GM21515 (cell line): ENCODE data around the gene GYPE.
"Not testable (repeated sequence)": the region's sequence is repeated elsewhere in the genome, so short reads cannot be mapped to it uniquely, and the experiment has no call there.

ENCODE experiments used
- ATAC-seq: cut with Tn5 transposase; IDR thresholded peaks from one replicate; pipeline ENCODE4 v1.9.1; 2021; ENCODE audit not compliant: unreplicated experiment

Gene GYPE

GRCh38 chr4:143905440-143905839 is at the start of gene GYPE:
TSS of gene GYPE (minus strand) at chr4:143905559. CDS start at chr4:143905507, 52 bp downstream.
- ATAC-seq, result not testable (repeated sequence)

GRCh38 chr4:143951458-143951972 is 46.2 kb upstream of the GYPE start:
- not testable (repeated sequence) for ATAC-seq

- not testable (repeated sequence) for ATAC-seq
These were observed 45.6 kb upstream of the GYPE start for GRCh38 chr4:143950967-143951366.

- not testable (repeated sequence) for ATAC-seq
These were observed 44.8 kb upstream of the GYPE start for GRCh38 chr4:143950185-143950584.

GRCh38 chr4:143947493-143947892 is 42.1 kb upstream of the GYPE start:
- not testable (repeated sequence) for ATAC-seq

GRCh38 chr4:143940708-143941107 is 35.3 kb upstream of the GYPE start:
- ATAC-seq, result not testable (repeated sequence)

- no peak for ATAC-seq
These were observed 34.2 kb upstream of the GYPE start for GRCh38 chr4:143939528-143939927.

- ATAC-seq, result not testable (repeated sequence)
These were observed 33.5 kb upstream of the GYPE start for GRCh38 chr4:143938890-143939289.

- no peak for ATAC-seq
These were observed 15.8 kb upstream of the GYPE start for GRCh38 chr4:143921181-143921580.

GRCh38 chr4:143916485-143916884 is 11.1 kb upstream of the GYPE start:
- not testable (repeated sequence) for ATAC-seq

GRCh38 chr4:143912478-143912877 is 7.1 kb upstream of the GYPE start:
- ATAC-seq, result not testable (repeated sequence)

GRCh38 chr4:143911528-143912417 is 6.4 kb upstream of the GYPE start:
- peak; percentile 74 for ATAC-seq

GRCh38 chr4:143910906-143911305 is 5.5 kb upstream of the GYPE start:
- ATAC-seq, result not testable (repeated sequence)

- ATAC-seq, result peak; percentile 55
These were observed 2.5 kb upstream of the GYPE start for GRCh38 chr4:143907811-143908210.

GRCh38 chr4:143904431-143904830 is 928 bp downstream of the GYPE start:
- not testable (repeated sequence) for ATAC-seq

GRCh38 chr4:143890323-143890722 is 15.0 kb downstream of the GYPE start:
- ATAC-seq, result not testable (repeated sequence)

GRCh38 chr4:143888189-143888588 is 17.2 kb downstream of the GYPE start:
- not testable (repeated sequence) for ATAC-seq

GRCh38 chr4:143884965-143885364 is 20.4 kb downstream of the GYPE start:
- ATAC-seq, result not testable (repeated sequence)

- no peak for ATAC-seq
These were observed 21.8 kb downstream of the GYPE start for GRCh38 chr4:143883529-143883928.

GRCh38 chr4:143882892-143883291 is 22.5 kb downstream of the GYPE start:
- no peak for ATAC-seq

GRCh38 chr4:143879561-143879960 is 25.8 kb downstream of the GYPE start:
- ATAC-seq, result not testable (repeated sequence)

GRCh38 chr4:143875357-143875756 is 30.0 kb downstream of the GYPE start:
- ATAC-seq, result not testable (repeated sequence)
